Upper lobe of right lung (tissue), 1 donor: ENCODE measurements around the gene VANGL2. TPM values are rescaled to one million over a fixed set of nuclear protein-coding genes. Genes with fewer than 3 reads are reported as not detected.
A peak's percentile ranks its signal among the peaks of the same experiment; 100 is the strongest.

Source experiments
- ATAC-seq: fragments of 200-7000 bp; cut with Tn5 transposase; one replicate; pipeline ENCODE4 v1.9.1; 2020; ENCODE audit warnings: mild to moderate bottlenecking, moderate library complexity
- DNase-seq: peaks from one replicate; pipeline ENCODE4 v3.0.0-alpha.2; 2020
- H3K27ac ChIP-seq: fragments of 200-600 bp; one replicate; pipeline ENCODE4 v1.8.0; 2022
- H3K27me3 ChIP-seq: fragments of 200-600 bp; one replicate; pipeline ENCODE4 v1.8.0; 2022; ENCODE audit warnings: mild to moderate bottlenecking
- H3K36me3 ChIP-seq: fragments of 200-600 bp; one replicate; pipeline ENCODE4 v1.8.0; 2022
- H3K4me1 ChIP-seq: fragments of 200-600 bp; one replicate; pipeline ENCODE4 v1.8.0; 2022
- H3K4me3 ChIP-seq: fragments of 200-600 bp; one replicate; pipeline ENCODE4 v1.8.0; 2022; ENCODE audit warnings: mild to moderate bottlenecking
- H3K9me3 ChIP-seq: fragments of 200-600 bp; one replicate; pipeline ENCODE4 v1.8.0; 2022
- intact Hi-C: fragments of 100-400 bp; cut with DNase I; formaldehyde crosslinking; loops from one replicate; pipeline ENCODE4 v1.11.0; 2022
- total RNA-seq: library from RNA; stranded (reverse); fragmentation: NEBNext Ultra II Directional; extraction: Animal tissue kit (Norgen Biotek cat#: 25700); gene quantifications from one replicate; pipeline ENCODE4 v1.2.1, GENCODE V29; 2021
- TF ChIP-seq, protein P1 (sequence below): fragments of 200-600 bp; IDR thresholded peaks from one replicate; pipeline ENCODE4 v1.8.0; 2022; ENCODE audit warnings: antibody characterized with exemption
- donor health status: DM: no; HTN: yes; CAD: no; lungs with severe emphysema.

VANGL2 gene
- total RNA-seq, 1 donor from 2014 or later = 6.3 TPM

DNA sequence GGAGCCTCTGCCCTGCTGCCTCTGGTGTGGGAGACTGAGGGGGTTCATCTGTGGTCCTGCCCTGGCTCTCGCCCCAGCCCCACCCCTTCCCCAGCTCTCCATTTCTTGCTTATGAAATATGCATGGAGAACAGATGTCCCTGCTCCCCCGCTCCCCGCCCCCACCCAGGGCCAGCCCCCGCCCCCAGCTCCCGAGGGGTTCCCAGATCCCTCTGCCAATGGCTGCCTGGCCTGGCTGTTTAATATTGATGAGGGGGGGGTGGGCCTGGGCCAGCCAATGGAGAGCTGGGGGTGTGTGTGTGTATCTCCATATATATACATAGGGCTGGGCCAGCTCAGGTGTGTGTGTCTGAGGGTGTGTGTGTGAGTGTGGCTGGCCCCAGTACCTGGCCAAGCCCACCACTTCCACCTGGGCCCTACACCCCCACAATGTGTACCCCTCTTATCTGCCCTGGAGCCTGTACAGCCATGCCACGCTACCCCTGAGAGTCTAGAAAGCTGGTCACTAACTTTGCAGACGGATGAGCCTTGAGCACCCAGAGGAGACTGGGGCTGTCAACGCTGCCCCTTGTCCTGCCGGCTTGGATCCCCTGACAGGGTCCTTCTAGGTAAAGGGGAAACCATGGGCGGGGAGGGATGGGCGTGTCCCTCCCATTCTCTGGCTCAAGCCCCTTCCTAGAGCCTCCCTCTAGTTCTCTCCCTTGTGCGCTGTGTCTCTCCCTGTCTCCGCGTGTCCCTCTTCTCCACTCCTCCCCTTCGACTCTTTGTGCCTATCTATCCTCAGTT, 33.4 kb upstream of the VANGL2 start, which contains the start of gene NHLH1:
Gene NHLH1, plus strand, starts transcription at position 341 of the 785 bp plus-strand sequence. CDS start 3,661 bp downstream, outside the sequence.
- Histone ChIP-seq H3K4me3 (no peak within 1 kb of the TSS), H3K27ac (no peak within 1 kb of the TSS), H3K4me1 (no peaks in the 10 kb centered on the region), H3K27me3 (no peaks in the 10 kb centered on the region), H3K36me3 (no peaks in the 10 kb centered on the region), H3K9me3 (no peaks in the 10 kb centered on the region)
- DNase-seq (no peak), ATAC-seq (no peak)
- intact Hi-C loops = no loop called here
- TF ChIP-seq, protein P1, sequence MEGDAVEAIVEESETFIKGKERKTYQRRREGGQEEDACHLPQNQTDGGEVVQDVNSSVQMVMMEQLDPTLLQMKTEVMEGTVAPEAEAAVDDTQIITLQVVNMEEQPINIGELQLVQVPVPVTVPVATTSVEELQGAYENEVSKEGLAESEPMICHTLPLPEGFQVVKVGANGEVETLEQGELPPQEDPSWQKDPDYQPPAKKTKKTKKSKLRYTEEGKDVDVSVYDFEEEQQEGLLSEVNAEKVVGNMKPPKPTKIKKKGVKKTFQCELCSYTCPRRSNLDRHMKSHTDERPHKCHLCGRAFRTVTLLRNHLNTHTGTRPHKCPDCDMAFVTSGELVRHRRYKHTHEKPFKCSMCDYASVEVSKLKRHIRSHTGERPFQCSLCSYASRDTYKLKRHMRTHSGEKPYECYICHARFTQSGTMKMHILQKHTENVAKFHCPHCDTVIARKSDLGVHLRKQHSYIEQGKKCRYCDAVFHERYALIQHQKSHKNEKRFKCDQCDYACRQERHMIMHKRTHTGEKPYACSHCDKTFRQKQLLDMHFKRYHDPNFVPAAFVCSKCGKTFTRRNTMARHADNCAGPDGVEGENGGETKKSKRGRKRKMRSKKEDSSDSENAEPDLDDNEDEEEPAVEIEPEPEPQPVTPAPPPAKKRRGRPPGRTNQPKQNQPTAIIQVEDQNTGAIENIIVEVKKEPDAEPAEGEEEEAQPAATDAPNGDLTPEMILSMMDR = no peak

DNA sequence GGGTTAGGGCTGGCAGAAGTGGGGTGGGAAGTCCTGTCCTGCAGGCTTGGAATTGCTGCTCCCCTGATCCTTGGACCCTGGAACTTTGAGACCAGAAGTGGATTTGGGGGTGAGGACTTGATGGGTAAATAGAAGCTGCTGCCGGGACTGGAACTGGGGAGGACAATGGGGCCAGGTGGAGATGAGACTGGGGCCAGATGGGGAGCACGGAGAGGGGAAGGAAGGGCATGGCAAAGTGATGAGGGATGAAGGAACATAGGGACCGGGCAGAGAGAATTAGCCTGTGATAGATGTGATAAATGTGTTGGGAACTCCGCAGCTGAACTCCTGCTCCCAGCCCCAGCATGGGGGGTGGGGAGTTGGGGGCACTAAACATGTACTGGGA, 32.9 kb upstream of the VANGL2 start:
- TF ChIP-seq, protein P1 = no peak
- DNase-seq (peak; percentile 29), ATAC-seq (no peak)
- H3K36me3 ChIP-seq = no peaks in the 10 kb centered on the region
- no peak overlapping the region for H3K27ac ChIP-seq
- no peaks in the 10 kb centered on the region for H3K4me1 ChIP-seq
- H3K4me3 ChIP-seq = no peak overlapping the region
- H3K27me3 ChIP-seq = no peaks in the 10 kb centered on the region
- intact Hi-C loops = no loop called here
- no peaks in the 10 kb centered on the region for H3K9me3 ChIP-seq

DNA sequence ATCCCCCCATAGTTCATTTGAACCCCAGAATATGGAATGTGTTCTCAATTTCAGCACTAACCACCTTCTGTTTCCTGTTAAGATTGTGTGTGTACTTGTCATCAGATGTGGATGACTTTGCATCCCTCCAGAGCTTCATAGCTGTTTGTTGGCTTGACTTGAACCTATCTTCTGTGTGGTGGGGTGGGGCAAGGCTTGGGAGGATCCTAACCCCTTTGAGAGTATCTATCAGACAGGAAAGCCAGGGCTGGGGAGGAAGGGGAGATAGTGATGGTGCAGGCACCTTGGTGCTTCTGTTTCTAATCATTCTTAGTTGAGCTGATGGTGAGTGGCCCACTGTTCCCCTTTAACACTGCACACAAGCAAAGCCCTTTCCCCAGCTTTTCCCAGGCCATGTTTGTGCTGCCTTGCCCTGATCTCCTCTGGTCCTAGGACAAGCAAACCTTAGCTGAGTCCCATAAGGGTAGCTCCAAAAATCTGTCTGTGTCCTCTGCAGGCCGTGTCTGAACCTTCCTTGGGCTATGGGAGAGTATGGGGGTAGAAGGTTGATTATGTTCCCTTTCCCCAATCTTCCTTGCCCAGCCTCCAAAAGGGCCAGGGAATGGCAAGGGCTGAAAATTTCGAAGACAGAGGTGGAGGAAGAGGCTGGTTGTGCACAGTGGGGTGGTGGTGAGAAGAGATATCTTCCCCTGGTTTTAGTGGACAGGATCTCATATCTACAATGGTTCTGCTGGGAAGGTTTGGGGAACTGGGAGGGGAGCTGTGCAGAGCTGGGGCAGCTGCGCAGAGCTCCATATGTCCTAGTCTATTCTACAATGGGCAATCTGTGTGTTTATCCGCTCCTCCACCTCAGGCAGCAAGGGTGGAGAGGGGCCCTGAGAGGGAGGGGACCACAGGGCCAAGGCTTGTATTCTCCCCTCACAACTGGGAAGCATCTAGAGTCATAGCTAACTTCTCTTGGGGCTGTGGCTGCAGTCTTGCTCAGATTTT, 32.1 kb upstream of the VANGL2 start:
- intact Hi-C loops = no loop called here
- no peak for ATAC-seq
- Histone ChIP-seq H3K27me3 (no peaks in the 10 kb centered on the region), H3K27ac (no peak overlapping the region), H3K4me3 (no peak overlapping the region), H3K4me1 (no peaks in the 10 kb centered on the region), H3K9me3 (no peaks in the 10 kb centered on the region), H3K36me3 (no peaks in the 10 kb centered on the region)
- TF ChIP-seq, protein P1 = no peak
- DNase-seq = peak; percentile 5

DNA sequence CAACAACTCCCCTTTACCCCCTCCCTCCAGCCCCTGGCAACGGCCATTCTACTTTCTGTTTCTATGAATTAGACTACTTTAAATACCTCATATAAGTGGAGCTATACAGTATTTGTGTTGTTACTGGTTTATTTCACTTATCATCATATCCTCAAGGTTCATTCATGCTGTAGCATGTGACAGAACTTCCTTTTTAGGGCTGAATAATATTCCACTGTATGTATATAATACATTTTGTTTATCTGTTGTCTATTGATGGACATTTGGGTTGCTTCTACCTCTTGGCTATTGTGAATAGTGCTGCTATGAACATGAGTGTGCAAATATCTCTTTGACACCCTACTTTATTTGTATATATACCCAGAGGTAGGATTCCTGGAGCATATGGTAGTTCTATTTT, 31.3 kb upstream of the VANGL2 start:
- intact Hi-C loops = no loop called here
- TF ChIP-seq, protein P1 = no peak
- DNase-seq (no peak), ATAC-seq (no peak)
- no peaks in the 10 kb centered on the region for H3K36me3 ChIP-seq
- no peak overlapping the region for H3K27ac ChIP-seq
- H3K4me1 ChIP-seq = no peaks in the 10 kb centered on the region
- H3K9me3 ChIP-seq = no peaks in the 10 kb centered on the region
- no peaks in the 10 kb centered on the region for H3K27me3 ChIP-seq
- no peak overlapping the region for H3K4me3 ChIP-seq

DNA sequence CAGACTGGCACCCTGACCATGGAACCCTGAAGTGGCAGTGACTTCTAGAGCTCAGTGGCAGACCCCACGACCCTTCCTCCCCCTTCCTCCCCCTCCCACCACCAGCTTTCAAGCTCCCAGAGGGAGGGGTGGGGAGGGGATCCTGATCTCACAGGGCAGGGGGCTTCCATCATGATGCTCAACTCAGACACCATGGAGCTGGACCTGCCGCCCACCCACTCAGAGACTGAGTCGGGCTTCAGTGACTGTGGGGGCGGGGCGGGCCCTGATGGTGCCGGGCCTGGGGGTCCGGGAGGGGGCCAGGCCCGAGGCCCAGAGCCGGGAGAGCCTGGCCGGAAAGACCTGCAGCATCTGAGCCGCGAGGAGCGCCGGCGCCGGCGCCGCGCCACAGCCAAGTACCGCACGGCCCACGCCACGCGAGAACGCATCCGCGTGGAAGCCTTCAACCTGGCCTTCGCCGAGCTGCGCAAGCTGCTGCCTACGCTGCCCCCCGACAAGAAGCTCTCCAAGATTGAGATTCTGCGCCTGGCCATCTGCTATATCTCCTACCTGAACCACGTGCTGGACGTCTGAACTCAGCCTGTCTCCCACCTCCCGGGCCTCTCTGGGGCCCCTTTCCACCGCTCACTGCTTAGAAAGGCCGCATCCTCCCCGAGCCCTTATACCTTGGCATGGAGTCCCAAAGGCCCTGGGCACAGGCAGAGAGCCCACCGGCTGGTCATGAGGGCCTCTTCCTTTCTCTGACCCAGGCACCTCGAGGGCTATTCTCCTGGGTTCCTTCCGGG, 29.6 kb upstream of the VANGL2 start:
- DNase-seq (no peak), ATAC-seq (no peak)
- no peaks in the 10 kb centered on the region for H3K9me3 ChIP-seq
- H3K27me3 ChIP-seq = no peaks in the 10 kb centered on the region
- no peak overlapping the region for H3K4me3 ChIP-seq
- no peaks in the 10 kb centered on the region for H3K36me3 ChIP-seq
- intact Hi-C loops = no loop called here
- TF ChIP-seq, protein P1 = no peak
- H3K4me1 ChIP-seq = peaks cover 3% of the 10 kb centered on the region
- H3K27ac ChIP-seq = no peak overlapping the region
